ENCODE data around the gene PLPP2.
"Not testable (repeated sequence)": the region's sequence is repeated elsewhere in the genome, so short reads cannot be mapped to it uniquely, and the experiment has no call there.

The PLPP2 gene

DNA sequence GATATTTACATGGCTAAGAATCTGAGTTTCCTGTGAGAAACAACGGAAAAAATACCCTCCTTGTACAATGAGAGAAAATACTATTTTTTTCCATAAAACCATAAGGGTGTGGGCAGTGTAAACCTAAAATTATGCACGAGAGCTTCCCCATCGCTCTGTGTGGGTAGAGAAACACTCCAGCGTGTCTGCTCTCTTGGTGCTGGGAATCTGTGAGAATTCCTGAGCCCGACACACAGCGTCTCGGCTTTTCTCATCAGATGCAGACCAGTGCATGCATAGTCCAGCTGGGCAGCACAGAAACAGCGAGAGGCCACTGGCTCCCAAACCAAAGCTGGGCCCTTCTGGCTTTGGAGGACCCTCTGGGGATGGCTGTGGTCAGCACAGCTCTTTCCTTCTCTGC lies 12.0 kb downstream of the PLPP2 start:
- no peak for DNase-seq
- in situ Hi-C loops (cut with HindIII; ENCODE audit: low pct_ligation_motif_present, low pct_unique_long_range_greater_than_20kb, low sequenced_read_pairs): no loop called here

DNA sequence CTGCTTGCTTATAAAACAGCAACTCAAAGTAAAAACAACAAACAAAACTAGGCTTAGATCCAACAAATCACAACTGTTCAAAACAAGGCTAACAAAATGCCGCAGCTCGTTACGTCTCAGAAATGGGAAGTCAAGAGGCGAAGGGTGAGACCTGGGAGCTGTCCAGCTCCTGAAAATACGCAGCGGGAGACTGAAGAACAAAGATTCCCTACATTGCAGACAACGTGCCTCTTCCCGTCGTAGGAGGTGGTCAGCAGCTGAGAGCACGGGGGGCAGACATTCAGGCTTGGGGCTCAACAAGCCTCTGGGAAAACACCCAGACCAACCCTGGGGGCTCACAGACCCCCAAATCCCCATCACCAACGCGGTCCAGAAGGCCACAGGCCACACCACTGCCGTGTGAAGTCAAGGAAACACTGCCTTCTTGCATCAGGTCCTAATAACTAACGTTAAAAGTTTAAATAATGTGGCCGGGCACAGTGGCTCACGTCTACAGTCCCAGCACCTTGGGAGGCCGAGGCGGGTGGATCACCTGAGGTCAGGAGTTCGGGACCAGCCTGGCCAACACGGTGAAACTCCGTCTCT lies 13.5 kb downstream of the PLPP2 start:
- in situ Hi-C loops (cut with HindIII; ENCODE audit: low pct_ligation_motif_present, low pct_unique_long_range_greater_than_20kb, low sequenced_read_pairs): no loop called here
- no peak for DNase-seq

- in situ Hi-C loops (cut with HindIII; ENCODE audit: low pct_ligation_motif_present, low pct_unique_long_range_greater_than_20kb, low sequenced_read_pairs): no loop called here
- no peak for DNase-seq
These were observed 14.1 kb downstream of the PLPP2 start for GRCh38 chr19:277131-277530.

- in situ Hi-C loops (cut with HindIII; ENCODE audit: low pct_ligation_motif_present, low pct_unique_long_range_greater_than_20kb, low sequenced_read_pairs): no loop called here
- DNase-seq: no peak
These were observed 15.1 kb downstream of the PLPP2 start for GRCh38 chr19:275958-276646.

DNA sequence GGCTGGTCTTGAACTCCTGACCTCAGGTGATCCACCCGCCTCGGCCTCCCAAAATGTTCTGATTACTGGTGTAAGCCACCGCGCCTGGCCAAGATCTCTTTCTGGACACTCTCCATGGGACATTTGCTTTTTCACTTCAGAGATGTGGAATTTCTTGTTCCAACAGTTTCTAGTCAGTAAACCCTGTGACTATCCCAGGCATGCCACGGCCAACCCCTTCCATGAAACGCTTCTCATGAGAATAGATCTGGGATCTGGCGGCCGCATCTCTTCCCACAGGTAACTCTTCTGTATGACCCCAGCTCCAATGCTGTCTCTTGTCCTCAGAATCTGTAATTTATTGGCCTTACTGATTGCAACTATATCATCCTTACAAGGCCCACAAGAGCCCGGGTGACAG lies 16.2 kb downstream of the PLPP2 start:
- in situ Hi-C loops (cut with HindIII; ENCODE audit: low pct_ligation_motif_present, low pct_unique_long_range_greater_than_20kb, low sequenced_read_pairs): no loop called here
- no peak for DNase-seq

GRCh38 chr19:273393-273792 lies 17.8 kb downstream of the PLPP2 start:
- no peak for DNase-seq
- in situ Hi-C loops (cut with HindIII; ENCODE audit: low pct_ligation_motif_present, low pct_unique_long_range_greater_than_20kb, low sequenced_read_pairs): no loop called here

DNA sequence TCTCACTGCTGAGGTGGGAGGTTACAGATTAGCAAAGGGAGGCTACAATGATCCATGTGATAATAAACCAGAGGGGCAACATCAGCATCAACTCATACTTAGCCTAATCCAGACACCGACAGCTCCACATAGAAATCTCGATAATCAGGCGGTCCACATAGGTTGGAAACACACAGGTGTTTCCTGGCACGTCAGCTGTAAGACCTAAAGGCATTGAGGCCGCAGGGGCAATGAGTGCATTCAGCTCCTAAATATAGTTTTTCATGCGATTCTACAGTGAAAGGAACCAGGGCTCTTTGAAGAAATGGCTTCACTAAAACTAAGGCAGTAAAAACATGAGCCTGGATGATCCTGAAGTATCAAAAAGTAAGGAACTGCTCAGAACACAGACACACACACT lies 19.3 kb downstream of the PLPP2 start:
- no peak for DNase-seq
- in situ Hi-C loops (cut with HindIII; ENCODE audit: low pct_ligation_motif_present, low pct_unique_long_range_greater_than_20kb, low sequenced_read_pairs): no loop called here

- DNase-seq; in situ Hi-C loops (cut with HindIII; ENCODE audit: low pct_ligation_motif_present, low pct_unique_long_range_greater_than_20kb, low sequenced_read_pairs): not testable (repeated sequence)
These were observed 20.4 kb downstream of the PLPP2 start for GRCh38 chr19:270766-271318.

- no peak for DNase-seq
- in situ Hi-C loops (cut with HindIII; ENCODE audit: low pct_ligation_motif_present, low pct_unique_long_range_greater_than_20kb, low sequenced_read_pairs): no loop called here
These were observed 22.0 kb downstream of the PLPP2 start for GRCh38 chr19:269241-269640.

- DNase-seq: no peak
- in situ Hi-C loops (cut with HindIII; ENCODE audit: low pct_ligation_motif_present, low pct_unique_long_range_greater_than_20kb, low sequenced_read_pairs): no loop called here
These were observed 29.1 kb downstream of the PLPP2 start for GRCh38 chr19:262125-262524.

DNA sequence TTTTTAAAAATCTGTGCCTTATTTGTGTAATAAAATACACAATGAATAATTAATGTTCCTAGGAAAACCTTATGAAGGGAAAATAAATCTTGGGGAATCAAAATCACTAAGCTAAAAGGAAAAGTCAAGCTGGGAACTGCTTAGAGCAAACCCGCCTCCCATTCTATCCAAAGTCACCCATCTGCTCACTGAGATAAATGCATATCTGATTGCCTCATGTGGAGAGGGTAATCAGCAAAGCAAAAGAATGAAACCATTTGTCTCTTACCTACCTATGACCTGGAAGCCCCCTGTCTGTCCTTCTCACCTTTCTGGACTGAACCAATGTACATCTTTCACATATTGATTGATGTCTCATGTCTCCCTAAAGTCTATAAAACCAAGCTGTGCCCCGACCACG lies 34.4 kb downstream of the PLPP2 start:
- DNase-seq; in situ Hi-C loops (cut with HindIII; ENCODE audit: low pct_ligation_motif_present, low pct_unique_long_range_greater_than_20kb, low sequenced_read_pairs): not testable (repeated sequence)

DNA sequence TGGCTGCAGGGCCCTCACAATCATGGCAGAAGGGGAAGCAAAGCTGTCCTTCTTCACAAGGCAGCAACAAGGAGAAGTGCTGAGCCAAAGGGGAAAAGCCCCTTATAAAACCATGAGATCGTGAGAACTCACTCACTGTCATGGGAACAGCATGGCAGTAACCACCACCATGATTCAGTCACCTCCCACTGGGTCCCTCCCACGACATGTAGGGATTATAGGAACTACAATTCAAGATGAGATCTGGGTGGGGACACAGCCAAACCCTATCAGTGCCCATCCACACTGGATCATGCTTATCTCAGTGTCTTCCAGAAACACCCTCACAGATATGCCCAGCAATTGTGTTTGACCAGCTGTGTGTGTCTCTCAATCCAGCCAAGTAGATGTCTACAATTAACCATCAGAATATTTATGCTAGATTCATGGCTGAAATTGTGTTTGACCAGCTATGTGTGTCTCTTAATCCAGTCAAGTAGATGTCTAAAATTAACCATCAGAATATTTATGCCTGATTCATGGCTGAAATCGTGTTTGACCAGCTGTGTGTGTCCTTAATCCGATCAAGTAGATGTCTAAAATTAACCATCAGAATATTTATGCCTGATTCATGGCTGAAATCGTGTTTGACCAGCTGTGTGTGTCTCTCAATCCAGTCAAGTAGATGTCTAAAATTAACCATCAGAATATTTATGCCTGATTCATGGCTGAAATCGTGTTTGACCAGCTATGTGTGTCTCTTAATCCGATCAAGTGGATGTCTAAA lies 38.6 kb downstream of the PLPP2 start:
- in situ Hi-C loops (cut with HindIII; ENCODE audit: low pct_ligation_motif_present, low pct_unique_long_range_greater_than_20kb, low sequenced_read_pairs); DNase-seq: not testable (repeated sequence)

- no peak for DNase-seq
- in situ Hi-C loops (cut with HindIII; ENCODE audit: low pct_ligation_motif_present, low pct_unique_long_range_greater_than_20kb, low sequenced_read_pairs): no loop called here
These were observed 44.7 kb downstream of the PLPP2 start for GRCh38 chr19:246551-246950.

DNA sequence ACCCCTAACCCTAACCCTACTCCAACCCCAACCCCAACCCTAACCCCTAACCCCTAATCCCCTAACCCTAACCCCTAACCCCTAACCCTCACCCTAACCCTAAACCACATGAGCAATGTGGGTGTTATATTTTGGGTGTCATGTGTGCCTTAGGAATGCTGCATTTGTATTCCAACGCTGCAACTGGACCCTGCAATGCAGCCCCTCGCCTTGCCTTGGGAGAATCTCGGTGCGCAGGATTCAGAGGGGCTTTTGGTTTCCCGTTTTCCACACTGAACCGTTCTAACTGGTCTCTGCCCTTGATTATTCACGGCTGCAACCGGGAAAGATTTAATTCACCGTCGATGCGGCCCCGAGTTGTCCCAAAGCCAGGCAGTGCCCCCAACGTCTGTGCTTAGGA lies 45.3 kb downstream of the PLPP2 start:
- in situ Hi-C loops (cut with HindIII; ENCODE audit: low pct_ligation_motif_present, low pct_unique_long_range_greater_than_20kb, low sequenced_read_pairs); DNase-seq: not testable (repeated sequence)

- in situ Hi-C loops (cut with HindIII; ENCODE audit: low pct_ligation_motif_present, low pct_unique_long_range_greater_than_20kb, low sequenced_read_pairs): no loop called here
These were observed 45.7 kb downstream of the PLPP2 start for GRCh38 chr19:245457-245856.

More at GRCh38 chr19:245457-245856, 45.7 kb downstream of the PLPP2 start:
- no peak for DNase-seq
